Ishikawa (cell line): Measurements from ENCODE around the gene GAS7.

Experiments used
- CEBPB ChIP-seq: IDR thresholded peaks from 2 replicates; pipeline ENCODE4 v1.6.1; 2012
- CREB1 ChIP-seq: IDR thresholded peaks from 2 replicates; pipeline ENCODE4 v1.6.1; 2012; ENCODE audit warnings: low read depth
- EGR1 ChIP-seq: IDR thresholded peaks from 2 replicates; pipeline ENCODE4 v1.6.1; 2012
- EP300 ChIP-seq: IDR thresholded peaks from 2 replicates; pipeline ENCODE4 v1.6.1; 2012; ENCODE audit warnings: borderline replicate concordance
- FOXM1 ChIP-seq: IDR thresholded peaks from 2 replicates; pipeline ENCODE4 v1.6.1; 2012; ENCODE audit warnings: low read depth, borderline replicate concordance
- MAX ChIP-seq: IDR thresholded peaks from 2 replicates; pipeline ENCODE4 v1.6.1; 2012
- NFIC ChIP-seq: IDR thresholded peaks from 2 replicates; pipeline ENCODE4 v1.6.1; 2012
- RAD21 ChIP-seq: IDR thresholded peaks from 2 replicates; pipeline ENCODE4 v1.6.1; 2012; ENCODE audit warnings: low read depth
- REST ChIP-seq: IDR thresholded peaks from 2 replicates; pipeline ENCODE4 v1.6.1; 2012; ENCODE audit warnings: low read depth, mild to moderate bottlenecking
- TAF1 ChIP-seq: IDR thresholded peaks from 2 replicates; pipeline ENCODE4 v1.6.1; 2012; ENCODE audit warnings: low read depth, mild to moderate bottlenecking
- TCF12 ChIP-seq: IDR thresholded peaks from 2 replicates; pipeline ENCODE4 v1.6.1; 2012; ENCODE audit warnings: low read depth
- TEAD4 ChIP-seq: IDR thresholded peaks from 2 replicates; pipeline ENCODE4 v1.6.1; 2012
- USF1 ChIP-seq: IDR thresholded peaks from 2 replicates; pipeline ENCODE4 v1.6.1; 2012
- YY1 ChIP-seq: IDR thresholded peaks from 2 replicates; pipeline ENCODE4 v1.6.1; 2012; ENCODE audit warnings: low read depth
- ZBTB7A ChIP-seq: IDR thresholded peaks from 2 replicates; pipeline ENCODE4 v1.6.1; 2012; ENCODE audit warnings: low read depth

Gene GAS7

GRCh38 chr17:10171122-10171571 is 27.3 kb downstream of the GAS7 start:
- TF ChIP-seq REST: no peak
- no peak for TF ChIP-seq TEAD4
- no peak for TF ChIP-seq CREB1
- no peak for TF ChIP-seq YY1
- no peak for TF ChIP-seq USF1

- TF ChIP-seq EGR1 (no peak), CREB1 (no peak), NFIC (no peak), REST (no peak), FOXM1 (no peak), ZBTB7A (no peak), USF1 (no peak), EP300 (no peak), RAD21 (no peak), YY1 (no peak)
Observed at GRCh38 chr17:10170233-10170632, 28.2 kb downstream of the GAS7 start.

- TF ChIP-seq USF1 (no peak), MAX (no peak), FOXM1 (no peak), CEBPB (no peak), EP300 (no peak), EGR1 (no peak), ZBTB7A (no peak), TEAD4 (no peak), TCF12 (no peak), CREB1 (no peak), NFIC (no peak), RAD21 (no peak), REST (no peak), TAF1 (no peak)
Observed at GRCh38 chr17:10169290-10169689, 29.1 kb downstream of the GAS7 start.

GRCh38 chr17:10166176-10166935 is 32.0 kb downstream of the GAS7 start:
- TF ChIP-seq CREB1 (no peak), EP300 (no peak), TEAD4 (no peak), MAX (no peak), RAD21 (no peak), ZBTB7A (no peak), CEBPB (no peak), FOXM1 (no peak), USF1 (no peak), REST (no peak), YY1 (no peak), TAF1 (no peak), EGR1 (no peak), NFIC (no peak), TCF12 (no peak)
